Measurements from ENCODE around the gene ANXA4. TPM values are rescaled to one million over a fixed set of nuclear protein-coding genes. Genes with fewer than 3 reads are reported as not detected.

The ANXA4 gene
- polyA plus RNA-seq, 1 of the 3 experiments (the other 2 are of a cell fraction) = 137 TPM

DNA sequence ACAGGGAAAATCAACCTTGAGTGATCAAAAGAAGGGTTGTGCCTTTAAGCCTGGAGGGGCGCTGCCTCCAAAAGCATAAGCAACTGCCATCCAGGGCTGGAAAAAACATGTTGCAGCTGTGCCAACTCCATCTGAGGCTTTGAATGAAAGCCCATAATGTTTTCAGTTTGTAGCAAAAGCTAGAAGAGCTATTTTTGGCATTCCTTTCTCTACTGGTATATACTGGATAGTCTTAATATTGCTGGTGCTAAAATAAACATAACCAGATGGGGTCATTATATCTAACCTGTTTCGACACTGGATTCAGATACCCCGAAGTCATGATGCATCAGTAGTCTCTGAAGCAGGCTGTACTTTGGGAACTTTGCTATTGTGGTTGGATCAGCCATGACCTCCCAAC, 25.1 kb downstream of the ANXA4 start:
- POLR2A ChIA-PET = no interaction called here
- Histone ChIP-seq H3K9me3 (no peaks in the 10 kb centered on the region), H3K36me3 (replicated peaks in 1 of 2; ENCODE audit: control insufficient read depth in 1 of 2, insufficient read depth in 2 of 2, low read length in 1 of 2) (peaks cover 0 to 4% of the 10 kb centered on the region in 2 experiments), H3K27me3 (ENCODE audit: insufficient read depth) (no peaks in the 10 kb centered on the region), H3K79me2 (ENCODE audit: insufficient read depth) (peaks cover 21% of the 10 kb centered on the region), H3K27ac (ENCODE audit: low read depth in 2 of 2, low read length in 1 of 2) (peak overlapping the region; percentile 23 to 30; a peak in 2 of 4 replicates), H3K4me3 (ENCODE audit: low read depth in 2 of 2, low read length in 1 of 2) (no peak overlapping the region), H3K4me2 (no peak overlapping the region), H4K20me1 (ENCODE audit: insufficient read depth) (no peaks in the 10 kb centered on the region), H3K9me2 (no peaks in the 10 kb centered on the region), H3F3A (replicated peaks; ENCODE audit: insufficient read depth) (peaks cover 5% of the 10 kb centered on the region), H3K9ac (no peak overlapping the region), H3K4me1 (ENCODE audit: control insufficient read depth in 1 of 2, insufficient read depth in 2 of 2, low read depth in 1 of 2, low read length in 1 of 2) (peaks cover 10 to 16% of the 10 kb centered on the region in 2 experiments; a peak in 2 of 4 replicates), H2AFZ (ENCODE audit: low read depth) (no peak overlapping the region)
- CTCF ChIA-PET = interaction anchor here (0.7 to 2.9 kb wide), 4 partner anchors 20 to 123 kb away, joined by 3 to 9 read pairs (median 6); partner anchors contain the start of gene AAK1
- no peak for TF ChIP-seq SIN3A (IDR thresholded peaks at IDR 0.05; ENCODE audit: borderline replicate concordance, low read depth, low read length)
- no peak for TF ChIP-seq NFIC (IDR thresholded peaks at IDR 0.05; ENCODE audit: borderline replicate concordance)
- TF ChIP-seq TCF12 (IDR thresholded peaks at IDR 0.05) = 0 out of 2 replicates have a peak, but pooled peaks have one; percentile 3
- TF ChIP-seq EZH2phosphoT487 (IDR thresholded peaks at IDR 0.05; ENCODE audit: borderline replicate concordance, low read depth) = no peak
- 94% methylated on average over 3 of the region's 3 CpGs for WGBS (ENCODE audit: low lambda C conversion rate)
- no peak for DNase-seq

- TF ChIP-seq JUND (IDR thresholded peaks at IDR 0.05) (no peak), MAX (IDR thresholded peaks at IDR 0.05; ENCODE audit: low read depth) (no peak), RFX5 (IDR thresholded peaks at IDR 0.05; ENCODE audit: low read length) (no peak), IRF3 (IDR thresholded peaks at IDR 0.05; ENCODE audit: low read depth, low read length) (no peak)
- Histone ChIP-seq H3K9me2 (no peaks in the 10 kb centered on the region), H3K27me3 (ENCODE audit: insufficient read depth) (no peaks in the 10 kb centered on the region), H3F3A (replicated peaks; ENCODE audit: insufficient read depth) (peaks cover 5% of the 10 kb centered on the region), H3K4me1 (ENCODE audit: control insufficient read depth in 1 of 2, insufficient read depth in 2 of 2, low read depth in 1 of 2, low read length in 1 of 2) (peaks cover 10 to 19% of the 10 kb centered on the region in 2 experiments; a peak in 3 of 4 replicates), H3K79me2 (ENCODE audit: insufficient read depth) (peaks cover 21% of the 10 kb centered on the region), H4K20me1 (ENCODE audit: insufficient read depth) (no peaks in the 10 kb centered on the region), H2AFZ (ENCODE audit: low read depth) (no peak overlapping the region), H3K9me3 (no peaks in the 10 kb centered on the region), H3K27ac (ENCODE audit: low read depth in 2 of 2, low read length in 1 of 2) (no peak overlapping the region), H3K4me3 (ENCODE audit: low read depth in 2 of 2, low read length in 1 of 2) (no peak overlapping the region), H3K9ac (no peak overlapping the region), H3K36me3 (replicated peaks in 1 of 2; ENCODE audit: control insufficient read depth in 1 of 2, insufficient read depth in 2 of 2, low read length in 1 of 2) (peaks cover 0 to 4% of the 10 kb centered on the region in 2 experiments), H3K4me2 (no peak overlapping the region)
- CTCF ChIA-PET = interaction anchor here (0.7 to 2.9 kb wide), 5 partner anchors 23 to 50 kb away, joined by 3 to 9 read pairs (median 3); no protein-coding TSS in a partner anchor
- DNase-seq = no peak
- 98% methylated on average over 5 of the region's 5 CpGs for WGBS (ENCODE audit: low lambda C conversion rate)
- POLR2A ChIA-PET = no interaction called here
These were observed 26.3 kb downstream of the ANXA4 start for GRCh38 chr2:69768235-69768634.

- no peak overlapping the region for H3K4me3 ChIP-seq (ENCODE audit: low read depth in 2 of 2, low read length in 1 of 2)
- peaks cover 5% of the 10 kb centered on the region for H3F3A ChIP-seq (replicated peaks; ENCODE audit: insufficient read depth)
- TF ChIP-seq NFIC (IDR thresholded peaks at IDR 0.05; ENCODE audit: borderline replicate concordance) (no peak), USF1 (IDR thresholded peaks at IDR 0.05; ENCODE audit: borderline replicate concordance, low read depth) (no peak), FOSL2 (IDR thresholded peaks at IDR 0.05; ENCODE audit: borderline replicate concordance, low read depth) (no peak)
- 94% methylated on average over 2 of the region's 2 CpGs for WGBS (ENCODE audit: low lambda C conversion rate)
- no peaks in the 10 kb centered on the region for H3K9me3 ChIP-seq
- peaks cover 10 to 23% of the 10 kb centered on the region in 2 experiments; a peak in 3 of 4 replicates for H3K4me1 ChIP-seq (ENCODE audit: control insufficient read depth in 1 of 2, insufficient read depth in 2 of 2, low read depth in 1 of 2, low read length in 1 of 2)
- no peak overlapping the region for H3K4me2 ChIP-seq
- H3K27me3 ChIP-seq (ENCODE audit: insufficient read depth) = no peaks in the 10 kb centered on the region
- H3K79me2 ChIP-seq (ENCODE audit: insufficient read depth) = peaks cover 24% of the 10 kb centered on the region
- H3K27ac ChIP-seq (ENCODE audit: low read depth in 2 of 2, low read length in 1 of 2) = no peak overlapping the region
- H3K9me2 ChIP-seq = no peaks in the 10 kb centered on the region
- CTCF ChIA-PET = interaction anchor here (0.6 to 2.9 kb wide), 3 partner anchors 14 to 47 kb away, joined by 3 to 9 read pairs (median 3); no protein-coding TSS in a partner anchor
- POLR2A ChIA-PET = no interaction called here
- no peak for DNase-seq
- peaks cover 0 to 2% of the 10 kb centered on the region in 2 experiments for H3K36me3 ChIP-seq (replicated peaks in 1 of 2; ENCODE audit: control insufficient read depth in 1 of 2, insufficient read depth in 2 of 2, low read length in 1 of 2)
- H3K9ac ChIP-seq = no peak overlapping the region
- H4K20me1 ChIP-seq (ENCODE audit: insufficient read depth) = no peaks in the 10 kb centered on the region
- no peak overlapping the region for H2AFZ ChIP-seq (ENCODE audit: low read depth)
These were observed 26.9 kb downstream of the ANXA4 start for GRCh38 chr2:69768789-69769188.

Measured in SK-N-SH (cell line).